ENCODE results near the gene DCUN1D1. TPM values are rescaled to one million over a fixed set of nuclear protein-coding genes. Genes with fewer than 3 reads are reported as not detected.

Gene DCUN1D1
- total and polyA plus RNA-seq, 2 of the 8 experiments (the other 6 are each of a cell fraction or from before 2014, with no cell fraction given), result 6.8 to 70.3 TPM

- H2BK5ac ChIP-seq (ENCODE audit: low read depth, low read length), result no peak overlapping the region
- no peaks in the 10 kb centered on the region; the same call in none of the 2 replicates for H3K79me1 ChIP-seq (ENCODE audit: low read depth, low read length)
- no peak overlapping the region for H4K91ac ChIP-seq (replicated peaks; ENCODE audit: insufficient read length, low read length)
- no peak overlapping the region for H2AFZ ChIP-seq (ENCODE audit: low read length)
- TF ChIP-seq HDAC6 (IDR thresholded peaks at IDR 0.05; ENCODE audit: low read depth, low read length) (no peak), CTCF (IDR thresholded peaks at IDR 0.05; ENCODE audit: control extremely low read depth in 1 of 3, insufficient read depth in 1 of 3, low read depth in 1 of 3, low read length in 3 of 3) (no peak), ASH2L (IDR thresholded peaks at IDR 0.05; ENCODE audit: low read length) (no peak), SRF (IDR thresholded peaks at IDR 0.05; ENCODE audit: low read depth, low read length) (no peak), ZNF274 (IDR thresholded peaks at IDR 0.05; ENCODE audit: borderline replicate concordance, extremely low read depth, low read length) (no peak)
- TF ChIP-seq, protein P1, sequence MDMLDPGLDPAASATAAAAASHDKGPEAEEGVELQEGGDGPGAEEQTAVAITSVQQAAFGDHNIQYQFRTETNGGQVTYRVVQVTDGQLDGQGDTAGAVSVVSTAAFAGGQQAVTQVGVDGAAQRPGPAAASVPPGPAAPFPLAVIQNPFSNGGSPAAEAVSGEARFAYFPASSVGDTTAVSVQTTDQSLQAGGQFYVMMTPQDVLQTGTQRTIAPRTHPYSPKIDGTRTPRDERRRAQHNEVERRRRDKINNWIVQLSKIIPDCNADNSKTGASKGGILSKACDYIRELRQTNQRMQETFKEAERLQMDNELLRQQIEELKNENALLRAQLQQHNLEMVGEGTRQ (IDR thresholded peaks at IDR 0.05; ENCODE audit: low read length), result no peak
- no peak overlapping the region for H3K18ac ChIP-seq (ENCODE audit: extremely low read depth, low read length)
- H4K5ac ChIP-seq (ENCODE audit: insufficient read length, low read depth, low read length), result no peak overlapping the region
- H3K23me2 ChIP-seq (ENCODE audit: low read depth, low read length), result no peaks in the 10 kb centered on the region
- no peak overlapping the region for H3K14ac ChIP-seq (ENCODE audit: insufficient read length)
- no peak overlapping the region for H3K56ac ChIP-seq (replicated peaks; ENCODE audit: insufficient read length, low read depth, low read length)
- H3K4me2 ChIP-seq (ENCODE audit: insufficient read depth in 1 of 2, low read depth in 2 of 2, low read length in 2 of 2), result no peak overlapping the region
- no peak overlapping the region for H2BK12ac ChIP-seq (ENCODE audit: low read depth, low read length)
- H3K23ac ChIP-seq (ENCODE audit: insufficient read length), result no peak overlapping the region
- 89% methylated on average over 1 of the region's 1 CpG; no CpG with 5 or more reads in 1 of the 2 experiments for WGBS, 2 experiments (ENCODE audit: extremely low coverage in 1 of 2, insufficient coverage in 1 of 2, insufficient read length in 1 of 2, insufficient replicate concordance in 2 of 2, low coverage in 1 of 2, low lambda C conversion rate in 2 of 2, missing lambda C conversion rate in 1 of 2)
- H3K4me3 ChIP-seq (ENCODE audit: extremely low read depth in 1 of 4, insufficient read depth in 2 of 4, low read depth in 3 of 4, low read length in 4 of 4), result no peak overlapping the region
- H3K9ac ChIP-seq (replicated peaks in 1 of 4; ENCODE audit: extremely low read depth in 1 of 4, low read depth in 3 of 4, low read length in 3 of 4), result no peak overlapping the region
- no peak overlapping the region for H2BK20ac ChIP-seq (ENCODE audit: low read length)
- FAIRE-seq, result no peak
- H2AK5ac ChIP-seq (ENCODE audit: low read depth, low read length), result no peak overlapping the region
- peaks cover 0 to 13% (median 0%) of the 10 kb centered on the region in 4 experiments; a peak in 2 of 8 replicates for H3K36me3 ChIP-seq (ENCODE audit: control insufficient read depth in 2 of 4, insufficient read depth in 4 of 4, low read length in 3 of 4)
- H3K79me2 ChIP-seq (ENCODE audit: control insufficient read depth in 1 of 2, insufficient read depth in 2 of 2, low read length in 2 of 2), result peaks cover 0 to 48% of the 10 kb centered on the region in 2 experiments; a peak in 2 of 4 replicates
- DNase-seq (ENCODE audit: low read depth in 1 of 2, low spot score in 2 of 2), result no peak
- H4K20me1 ChIP-seq (replicated peaks in 1 of 2; ENCODE audit: control insufficient read depth in 1 of 2, insufficient read depth in 2 of 2, low read length in 2 of 2), result peaks cover 0 to 2% of the 10 kb centered on the region in 2 experiments
- no peaks in the 10 kb centered on the region for H3K27me3 ChIP-seq (replicated peaks in 1 of 4; ENCODE audit: control insufficient read depth in 3 of 4, extremely low read depth in 1 of 4, insufficient read depth in 3 of 4, low read length in 3 of 4)
- no peak overlapping the region for H2BK120ac ChIP-seq (replicated peaks; ENCODE audit: low read depth, low read length)
- no peak overlapping the region for H3K4ac ChIP-seq (replicated peaks; ENCODE audit: insufficient read length, low read depth, low read length)
- H3K27ac ChIP-seq (ENCODE audit: low read depth, low read length), result no peak overlapping the region
- no peak overlapping the region for H2BK15ac ChIP-seq (ENCODE audit: low read length)
- no peaks in the 10 kb centered on the region for H3K9me3 ChIP-seq (ENCODE audit: insufficient read depth in 2 of 2, low read depth in 1 of 2, low read length in 1 of 2)
- CTCF ChIA-PET (ENCODE audit: partially characterized antibody), result no interaction called here
- H3K4me1 ChIP-seq (replicated peaks in 1 of 4; ENCODE audit: control insufficient read depth in 3 of 4, insufficient read depth in 4 of 4, low read length in 3 of 4), result peaks cover 0 to 4% (median 3%) of the 10 kb centered on the region in 4 experiments; a peak in 4 of 7 replicates
- no peak overlapping the region for H4K8ac ChIP-seq (ENCODE audit: extremely low read depth, insufficient read depth, low read length)
- POLR2A ChIA-PET (ENCODE audit: partially characterized antibody), result no interaction called here
Observed at GRCh38 chr3:182964179-182964578, 16.2 kb downstream of the DCUN1D1 start.
